ENCODE results near the gene LCN12. TPM values are rescaled to one million over a fixed set of nuclear protein-coding genes. Genes with fewer than 3 reads are reported as not detected.
"Not testable (repeated sequence)": the region's sequence is repeated elsewhere in the genome, so short reads cannot be mapped to it uniquely, and the experiment has no call there.

LCN12 gene
- total RNA-seq, 3 donors from 2014 or later: 1.8 to 5.6 TPM; not detected in 1

- intact Hi-C loops (cut with DNase I; ENCODE audit: low total_unique reads); H3K9me3 ChIP-seq; DNase-seq (ENCODE audit: low spot score in 2 of 2); H3K4me1 ChIP-seq; H3K36me3 ChIP-seq; H3K27ac ChIP-seq; H3K27me3 ChIP-seq; H3K4me3 ChIP-seq: not testable (repeated sequence)
- peak in 2 of 3 donors; percentile 15 to 31 for TF ChIP-seq CTCF (IDR thresholded peaks at IDR 0.05)
Measured at GRCh38 chr9:137004285-137004684, 52.2 kb downstream of the LCN12 start.

Other genes starting within 250 kb of the LCN12 start
- gene DIPK1B, start 239.7 kb upstream of the LCN12 start, total RNA-seq: 1 to 10 TPM; 4.8 to 8.2 (median 5.6) TPM
- 1 to 10 TPM in 2 of 3 donors, under 1 TPM in 1; 0.73 to 6.9 (median 6.7) TPM for gene LCN10, start 209.3 kb upstream of the LCN12 start, total RNA-seq
- 10 to 100 TPM in 1 of 3 donors, 1 to 10 TPM in 2; 4.1 to 12.2 (median 9.5) TPM for gene LCN6, start 203.7 kb upstream of the LCN12 start, total RNA-seq
- gene LCN8, start 194.0 kb upstream of the LCN12 start, total RNA-seq: not detected
- gene LCN15, start 187.8 kb upstream of the LCN12 start, total RNA-seq: not detected
- 100 to 1,000 TPM in 2 of 3 donors, 10 to 100 TPM in 1; 85.8 to 121 (median 103) TPM for gene TMEM141, start 160.9 kb upstream of the LCN12 start, total RNA-seq
- gene CCDC183, start 155.9 kb upstream of the LCN12 start, total RNA-seq: 1 to 10 TPM in 2 of 3 donors, under 1 TPM in 1; 0.64 to 5.7 (median 5.6) TPM
- gene RABL6, start 144.3 kb upstream of the LCN12 start, total RNA-seq: 10 to 100 TPM; 38.2 to 51.5 (median 41.3) TPM
- gene AJM1, start 109.8 kb upstream of the LCN12 start, total RNA-seq: 1 to 10 TPM; 1.0 to 2.3 (median 1.1) TPM
- gene PHPT1, start 102.9 kb upstream of the LCN12 start, total RNA-seq: 10 to 100 TPM; 43.2 to 70.8 (median 52.5) TPM
- 1 to 10 TPM in 2 of 3 donors, under 1 TPM in 1; 0.64 to 5.6 (median 3.4) TPM for gene MAMDC4, start 99.9 kb upstream of the LCN12 start, total RNA-seq
- gene EDF1, start 86.0 kb upstream of the LCN12 start, total RNA-seq: 100 to 1,000 TPM; 334 to 365 (median 365) TPM
- 1 to 10 TPM; 3.4 to 8.9 (median 8.5) TPM for gene TRAF2, start 65.8 kb upstream of the LCN12 start, total RNA-seq
- 100 to 1,000 TPM; 103 to 183 (median 126) TPM for gene FBXW5, start 7.5 kb upstream of the LCN12 start, total RNA-seq
- not detected for gene C8G, start 7.0 kb upstream of the LCN12 start, total RNA-seq
- gene PTGDS, start 25.2 kb downstream of the LCN12 start, total RNA-seq: 10 to 100 TPM; 46.7 to 72.6 (median 48.2) TPM
- under 1 TPM in 2 of 3 donors, not detected in 1; 0.16 to 0.29 TPM for gene LCNL1, start 30.7 kb downstream of the LCN12 start, total RNA-seq
- 10 to 100 TPM; 24.6 to 66.2 (median 49.2) TPM for gene PAXX, start 40.1 kb downstream of the LCN12 start, total RNA-seq
- 1 to 10 TPM in 1 of 3 donors, under 1 TPM in 1, not detected in 1; 0.32 to 3.5 TPM for gene CLIC3, start 44.3 kb downstream of the LCN12 start, total RNA-seq
- gene ABCA2, start 76.0 kb downstream of the LCN12 start, total RNA-seq: 10 to 100 TPM; 17.0 to 30.6 (median 18.9) TPM
- not detected for gene FUT7, start 79.8 kb downstream of the LCN12 start, total RNA-seq
- gene NPDC1, start 93.9 kb downstream of the LCN12 start, total RNA-seq: 10 to 100 TPM; 21.9 to 63.9 (median 63.1) TPM
- gene ENTPD2, start 101.8 kb downstream of the LCN12 start, total RNA-seq: 1 to 10 TPM in 2 of 3 donors, under 1 TPM in 1; 0.16 to 6.7 (median 3.6) TPM
- gene SAPCD2, start 118.3 kb downstream of the LCN12 start, total RNA-seq: 1 to 10 TPM in 2 of 3 donors, under 1 TPM in 1; 0.96 to 2.9 (median 2.8) TPM
- 10 to 100 TPM in 1 of 3 donors, 1 to 10 TPM in 2; 6.7 to 12.0 (median 6.9) TPM for gene UAP1L1, start 125.2 kb downstream of the LCN12 start, total RNA-seq
- 10 to 100 TPM; 50.1 to 62.8 (median 50.8) TPM for gene MAN1B1, start 134.7 kb downstream of the LCN12 start, total RNA-seq
- gene DPP7, start 162.5 kb downstream of the LCN12 start, total RNA-seq: 100 to 1,000 TPM; 115 to 137 (median 132) TPM
- gene GRIN1, start 186.9 kb downstream of the LCN12 start, total RNA-seq: 1 to 10 TPM in 2 of 3 donors, not detected in 1; 1.3 to 1.9 TPM
- 1 to 10 TPM in 2 of 3 donors, not detected in 1; 7.8 to 9.2 TPM for gene LRRC26, start 217.8 kb downstream of the LCN12 start, total RNA-seq
- gene TMEM210, start 219.8 kb downstream of the LCN12 start, total RNA-seq: not detected
- 10 to 100 TPM; 32.0 to 35.7 (median 32.9) TPM for gene ANAPC2, start 236.3 kb downstream of the LCN12 start, total RNA-seq
- 10 to 100 TPM; 75.0 to 92.8 (median 82.7) TPM for gene SSNA1, start 236.4 kb downstream of the LCN12 start, total RNA-seq
- gene TPRN, start 248.5 kb downstream of the LCN12 start, total RNA-seq: 1 to 10 TPM; 4.0 to 9.2 (median 8.5) TPM